Ascending aorta (tissue), 2 donors: ENCODE results near the gene DNAI2. TPM values are rescaled to one million over a fixed set of nuclear protein-coding genes. Genes with fewer than 3 reads are reported as not detected.

ENCODE experiments used
- DNase-seq, 2 donors: peaks; one replicate each; pipeline ENCODE4 v3.0.0-alpha.2; 2019; ENCODE audit warnings: low spot score in 2 of 2
- H3K27ac ChIP-seq, 2 donors: fragments of 200-600 bp; sonication (generic); one replicate each; pipeline ENCODE4 v1.5.1; 2016 to 2017; ENCODE audit warnings: mild to moderate bottlenecking in 1 of 2
- H3K27me3 ChIP-seq: fragments of 200-600 bp; sonication (generic); one replicate; pipeline ENCODE4 v1.5.1; 2017
- H3K36me3 ChIP-seq, 2 donors: fragments of 200-600 bp; sonication (generic); one replicate each; pipeline ENCODE4 v1.5.1; 2016
- H3K4me1 ChIP-seq, 2 donors: fragments of 200-600 bp; sonication (generic); one replicate each; pipeline ENCODE4 v1.5.1; 2016 to 2017; ENCODE audit warnings: mild to moderate bottlenecking in 1 of 2
- H3K4me3 ChIP-seq, 2 donors: fragments of 200-600 bp; sonication (generic); one replicate each; pipeline ENCODE4 v1.5.1; 2016 to 2017; ENCODE audit warnings: mild to moderate bottlenecking in 1 of 2
- H3K9me3 ChIP-seq, 2 donors: fragments of 200-600 bp; sonication (generic); one replicate each; pipeline ENCODE4 v1.5.1; 2016
- intact Hi-C: fragments of 100-400 bp; cut with DNase I; formaldehyde crosslinking; loops from one replicate; pipeline ENCODE4 v1.15.1; 2023
- total RNA-seq: library from RNA; depleted of rRNA; stranded (reverse); fragments of >200 nt; gene quantifications from one replicate; pipeline ENCODE4 v1.1.0, GENCODE V29; 2016
- TF ChIP-seq, protein P1 (sequence below), 3 experiments: fragments of 200-600 bp in 2 of 3; fragments of 450-650 bp in 1 of 3; sonication (generic) in 2 of 3; IDR thresholded peaks; one replicate each; pipeline ENCODE4 v1.5.1; 2016 to 2019; ENCODE audit warnings: antibody characterized with exemption in 3 of 3, mild to moderate bottlenecking in 1 of 3, moderate library complexity in 1 of 3

DNAI2 gene
- total RNA-seq, 1 donor from 2014 or later = not detected

DNA sequence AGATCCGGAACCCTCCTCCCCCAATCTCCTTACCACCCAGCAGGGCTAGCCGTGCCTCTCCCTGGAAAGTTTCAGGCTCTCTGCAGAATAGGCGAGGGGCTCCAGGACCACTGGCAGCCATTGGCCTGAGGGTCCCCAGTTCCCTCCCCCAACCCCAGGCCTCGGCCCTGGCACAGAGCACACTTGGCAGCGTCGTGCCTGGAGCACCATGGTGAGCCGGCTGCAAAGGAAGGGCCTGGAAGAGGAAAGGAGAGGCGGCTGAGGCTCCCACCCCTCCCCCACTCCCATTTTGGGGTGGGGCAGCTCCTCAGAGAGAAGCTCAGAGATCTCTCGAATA is 88.0 kb downstream of the DNAI2 start:
- peaks cover 0 to 4% of the 10 kb centered on the region in 2 donors for H3K4me1 ChIP-seq
- DNase-seq = no peak
- no peak overlapping the region for H3K27ac ChIP-seq
- no peak overlapping the region for H3K4me3 ChIP-seq
- no peaks in the 10 kb centered on the region for H3K36me3 ChIP-seq
- H3K27me3 ChIP-seq = peaks cover 19% of the 10 kb centered on the region
- TF ChIP-seq, protein P1, sequence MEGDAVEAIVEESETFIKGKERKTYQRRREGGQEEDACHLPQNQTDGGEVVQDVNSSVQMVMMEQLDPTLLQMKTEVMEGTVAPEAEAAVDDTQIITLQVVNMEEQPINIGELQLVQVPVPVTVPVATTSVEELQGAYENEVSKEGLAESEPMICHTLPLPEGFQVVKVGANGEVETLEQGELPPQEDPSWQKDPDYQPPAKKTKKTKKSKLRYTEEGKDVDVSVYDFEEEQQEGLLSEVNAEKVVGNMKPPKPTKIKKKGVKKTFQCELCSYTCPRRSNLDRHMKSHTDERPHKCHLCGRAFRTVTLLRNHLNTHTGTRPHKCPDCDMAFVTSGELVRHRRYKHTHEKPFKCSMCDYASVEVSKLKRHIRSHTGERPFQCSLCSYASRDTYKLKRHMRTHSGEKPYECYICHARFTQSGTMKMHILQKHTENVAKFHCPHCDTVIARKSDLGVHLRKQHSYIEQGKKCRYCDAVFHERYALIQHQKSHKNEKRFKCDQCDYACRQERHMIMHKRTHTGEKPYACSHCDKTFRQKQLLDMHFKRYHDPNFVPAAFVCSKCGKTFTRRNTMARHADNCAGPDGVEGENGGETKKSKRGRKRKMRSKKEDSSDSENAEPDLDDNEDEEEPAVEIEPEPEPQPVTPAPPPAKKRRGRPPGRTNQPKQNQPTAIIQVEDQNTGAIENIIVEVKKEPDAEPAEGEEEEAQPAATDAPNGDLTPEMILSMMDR (IDR thresholded peaks at IDR 0.05) = no peak
- intact Hi-C loops = no loop called here
- H3K9me3 ChIP-seq = no peaks in the 10 kb centered on the region

- intact Hi-C loops = no loop called here
- no peak for DNase-seq
- Histone ChIP-seq H3K36me3 (no peaks in the 10 kb centered on the region), H3K4me3 (no peak overlapping the region), H3K27ac (no peak overlapping the region), H3K9me3 (no peaks in the 10 kb centered on the region), H3K4me1 (no peaks in the 10 kb centered on the region), H3K27me3 (peaks cover 15% of the 10 kb centered on the region)
- TF ChIP-seq, protein P1 (IDR thresholded peaks at IDR 0.05) = no peak
Measured at GRCh38 chr17:74362810-74363498, 88.9 kb downstream of the DNAI2 start.

Other genes starting within 250 kb of the DNAI2 start
- gene RPL38, start 70.6 kb upstream of the DNAI2 start, total RNA-seq = 243 TPM
- 30.3 TPM for gene TTYH2, start 60.7 kb upstream of the DNAI2 start, total RNA-seq
- 11.7 TPM for gene KIF19, start 52.0 kb downstream of the DNAI2 start, total RNA-seq
- not detected for gene BTBD17, start 87.6 kb downstream of the DNAI2 start, total RNA-seq
- gene GPR142, start 93.3 kb downstream of the DNAI2 start, total RNA-seq = not detected
- 29.1 TPM for gene GPRC5C, start 157.9 kb downstream of the DNAI2 start, total RNA-seq
- 21.9 TPM for gene CD300A, start 192.4 kb downstream of the DNAI2 start, total RNA-seq